ENCODE measurements around the gene STK32C.

DNA sequence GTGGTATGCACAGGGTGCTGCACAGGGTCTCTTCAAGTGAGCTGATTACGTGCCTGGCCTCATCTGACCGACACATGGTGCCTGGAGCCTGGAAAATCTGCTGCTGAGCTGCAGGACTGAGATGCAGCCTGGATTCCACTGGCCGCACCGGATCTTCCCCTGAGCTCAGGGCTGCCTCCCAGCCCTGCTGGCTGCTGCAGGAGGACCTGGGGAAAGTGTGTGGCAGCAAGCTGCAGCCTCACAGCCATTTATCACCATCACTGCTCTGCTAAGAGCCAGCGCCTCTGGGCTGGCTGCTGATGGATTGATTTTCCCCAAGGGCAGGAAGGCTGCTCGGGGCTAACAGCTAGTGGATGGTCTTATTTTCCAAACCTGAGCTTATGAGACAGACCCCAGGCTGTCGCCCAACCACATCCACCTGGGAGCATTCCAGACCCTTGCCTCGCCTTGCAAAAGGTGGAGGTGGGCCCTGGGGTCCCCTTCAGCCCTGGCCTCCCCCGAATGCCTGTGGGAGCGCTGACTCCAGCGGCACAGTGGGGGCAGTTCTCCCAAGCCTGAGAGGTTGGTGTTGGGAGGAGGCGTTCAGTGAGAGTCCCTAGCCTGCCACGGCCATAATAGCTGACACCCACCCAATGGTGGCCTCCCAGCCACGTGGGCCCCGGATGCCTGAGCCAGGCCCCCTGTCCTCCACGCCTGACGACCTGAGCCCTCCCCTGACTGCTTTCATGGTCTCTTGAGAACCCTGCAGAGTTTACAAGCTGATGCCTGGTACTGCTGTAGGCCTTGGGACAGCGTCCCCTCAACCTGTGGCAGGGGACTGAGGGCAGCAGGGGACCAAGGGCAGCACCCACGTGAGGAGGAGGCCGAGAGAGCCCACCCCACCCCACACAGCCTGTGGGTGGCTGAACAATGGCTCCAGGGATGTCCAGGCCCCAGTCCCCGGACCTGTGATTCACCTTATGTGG, 38.2 kb downstream of the STK32C start:
- TF ChIP-seq EZH2 (IDR thresholded peaks at IDR 0.05; ENCODE audit: insufficient read depth, poor library complexity, severe bottlenecking) (no peak), EZH2phosphoT487 (IDR thresholded peaks at IDR 0.05; ENCODE audit: insufficient read depth, low read depth) (no peak)

All from GM23248 (cell line).